ENCODE measurements around the gene PXDN. TPM values are rescaled to one million over a fixed set of nuclear protein-coding genes. Genes with fewer than 3 reads are reported as not detected.

PXDN gene
- total and polyA plus RNA-seq, 9 of the 15 experiments (the other 6 are each of a cell fraction or from before 2014, with no cell fraction given): 0.49 TPM; not detected in 8

DNA sequence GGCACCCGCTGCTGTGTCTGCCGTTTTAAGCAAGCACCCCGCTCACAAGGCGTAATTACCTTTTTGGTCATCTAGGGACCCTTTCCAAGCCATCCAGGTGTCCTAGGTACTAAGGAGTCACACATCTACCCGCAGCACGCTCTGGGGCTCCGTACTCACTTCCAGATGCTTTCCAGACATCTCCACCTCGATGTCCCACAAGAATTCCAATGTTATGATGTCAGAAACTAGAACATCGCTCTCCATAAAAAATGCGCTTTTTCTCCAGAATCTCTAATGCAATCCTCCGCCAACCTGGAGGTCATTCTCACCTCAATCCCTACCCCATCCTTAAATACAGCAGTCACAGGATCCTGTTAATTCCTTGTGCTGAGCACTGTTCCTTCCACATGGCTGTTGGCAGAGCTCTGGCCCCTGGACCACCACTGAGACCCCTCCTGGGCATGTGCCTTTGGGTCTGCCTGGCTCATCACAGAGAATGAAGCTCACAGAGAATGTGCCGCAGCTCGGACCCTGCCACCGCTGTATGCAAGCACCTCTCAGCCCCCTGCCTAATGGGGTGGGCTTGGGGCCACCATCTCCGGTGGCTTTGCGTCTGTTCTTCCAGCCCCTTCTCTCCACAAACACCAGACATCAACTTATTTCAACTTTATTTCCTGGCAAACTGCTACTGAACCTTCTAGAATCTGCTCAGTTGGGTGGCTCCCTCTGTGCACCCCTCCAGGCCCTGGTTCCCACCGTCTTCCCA lies 4.6 kb upstream of the PXDN start:
- Histone ChIP-seq H3K9me3 (replicated peaks; ENCODE audit: control insufficient read depth, insufficient read depth, low read depth, low read length) (no peaks in the 10 kb centered on the region), H3K27me3 (ENCODE audit: control insufficient read depth in 2 of 2, insufficient read depth in 2 of 2, low read length in 2 of 2) (peaks cover 0 to 6% of the 10 kb centered on the region in 2 experiments; a peak in 2 of 5 replicates), H3K79me2 (ENCODE audit: control insufficient read depth, insufficient read depth, low read length) (no peaks in the 10 kb centered on the region), H2AFZ (ENCODE audit: low read depth, low read length) (no peak overlapping the region), H4K20me1 (replicated peaks; ENCODE audit: control insufficient read depth, insufficient read depth, low read length) (no peaks in the 10 kb centered on the region; the same call in 1 of the 2 replicates), H3K9me1 (ENCODE audit: control insufficient read depth, insufficient read depth, low read length) (no peaks in the 10 kb centered on the region), H3K4me3 (no peak overlapping the region), H3K9ac (ENCODE audit: insufficient read depth in 1 of 2, low read depth in 2 of 2, low read length in 2 of 2) (no peak overlapping the region), H3K27ac (ENCODE audit: extremely low read depth, low read depth, low read length) (no peak overlapping the region), H3K36me3 (ENCODE audit: control insufficient read depth, insufficient read depth, low read length) (no peaks in the 10 kb centered on the region), H3K4me1 (replicated peaks in 1 of 2; ENCODE audit: control insufficient read depth in 2 of 2, insufficient read depth in 2 of 2, low read length in 2 of 2) (no peaks in the 10 kb centered on the region), H3K4me2 (ENCODE audit: insufficient read depth, low read length) (no peak overlapping the region)
- ATAC-seq: no peak
- intact Hi-C loops (cut with micrococcal nuclease) (no loop called here), in situ Hi-C loops (cut with MboI) (no loop called here)
- TF ChIP-seq ZBTB17 (CRISPR knock-in tag; IDR thresholded peaks at IDR 0.05): no peak
- TF ChIP-seq PHTF2 (CRISPR knock-in tag; IDR thresholded peaks at IDR 0.05): no peak
- no peak for TF ChIP-seq DACH1 (IDR thresholded peaks at IDR 0.05; ENCODE audit: partially characterized antibody)
- no peak for TF ChIP-seq ZNF253 (CRISPR knock-in tag; conservative IDR thresholded peaks at IDR 0.05)
- TF ChIP-seq ZNF263 (CRISPR knock-in tag; IDR thresholded peaks at IDR 0.05; ENCODE audit: borderline replicate concordance): no peak
- no peak for TF ChIP-seq STAG1 (CRISPR knock-in tag; IDR thresholded peaks at IDR 0.05; ENCODE audit: borderline replicate concordance)
- no peak for TF ChIP-seq POU5F1 (IDR thresholded peaks at IDR 0.05; ENCODE audit: borderline replicate concordance, low read depth, low read length, partially characterized antibody)
- no peak for TF ChIP-seq ETS2 (tag; IDR thresholded peaks at IDR 0.05; ENCODE audit: borderline replicate concordance, poor library complexity, severe bottlenecking)
- POLR2A ChIA-PET: no interaction called here
- FAIRE-seq: no peak
- WGBS (ENCODE audit: insufficient coverage, low coverage, missing lambda C conversion rate): under 1% methylated on average over 17 of the region's 17 CpGs
- BruUV-seq (replicated peaks): no TSS peak
- no peak for DNase-seq (ENCODE audit: extremely low read depth in 1 of 4, low spot score in 3 of 4)
- CTCF ChIA-PET (ENCODE audit: low intra/inter-chr PET ratio): interaction anchor here (0.5 kb wide), 1 partner anchor 71 kb away, joined by 3 read pairs; no protein-coding TSS in a partner anchor

Data from K562 (cell line).